Esophagus squamous epithelium (tissue), 4 donors: ENCODE measurements around the gene ACP4.

Experiments
- POLR2A ChIP-seq, 4 donors: fragments of 450-650 bp; IDR thresholded peaks; one replicate each; pipeline ENCODE4 v1.6.1; 2017; ENCODE audit warnings: antibody characterized with exemption in 4 of 4, mild to moderate bottlenecking in 4 of 4, moderate library complexity in 3 of 4
- TF ChIP-seq, protein P1 (sequence below), 6 experiments: fragments of 450-650 bp in 4 of 6; fragments of 200-600 bp in 2 of 6; sonication (generic) in 2 of 6; IDR thresholded peaks; one replicate each; pipeline ENCODE4 v1.5.1; 2016 to 2019; ENCODE audit warnings: antibody characterized with exemption in 6 of 6, mild to moderate bottlenecking in 4 of 6, moderate library complexity in 4 of 6

GRCh38 chr19:50826492-50827240 is 36.5 kb downstream of the ACP4 start:
- TF ChIP-seq, protein P1, sequence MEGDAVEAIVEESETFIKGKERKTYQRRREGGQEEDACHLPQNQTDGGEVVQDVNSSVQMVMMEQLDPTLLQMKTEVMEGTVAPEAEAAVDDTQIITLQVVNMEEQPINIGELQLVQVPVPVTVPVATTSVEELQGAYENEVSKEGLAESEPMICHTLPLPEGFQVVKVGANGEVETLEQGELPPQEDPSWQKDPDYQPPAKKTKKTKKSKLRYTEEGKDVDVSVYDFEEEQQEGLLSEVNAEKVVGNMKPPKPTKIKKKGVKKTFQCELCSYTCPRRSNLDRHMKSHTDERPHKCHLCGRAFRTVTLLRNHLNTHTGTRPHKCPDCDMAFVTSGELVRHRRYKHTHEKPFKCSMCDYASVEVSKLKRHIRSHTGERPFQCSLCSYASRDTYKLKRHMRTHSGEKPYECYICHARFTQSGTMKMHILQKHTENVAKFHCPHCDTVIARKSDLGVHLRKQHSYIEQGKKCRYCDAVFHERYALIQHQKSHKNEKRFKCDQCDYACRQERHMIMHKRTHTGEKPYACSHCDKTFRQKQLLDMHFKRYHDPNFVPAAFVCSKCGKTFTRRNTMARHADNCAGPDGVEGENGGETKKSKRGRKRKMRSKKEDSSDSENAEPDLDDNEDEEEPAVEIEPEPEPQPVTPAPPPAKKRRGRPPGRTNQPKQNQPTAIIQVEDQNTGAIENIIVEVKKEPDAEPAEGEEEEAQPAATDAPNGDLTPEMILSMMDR (IDR thresholded peaks at IDR 0.05), result no peak
- TF ChIP-seq POLR2A (IDR thresholded peaks at IDR 0.05), result no peak
